HG03342 (cell line): ENCODE results near the gene TRIM17.

Source experiments
- ATAC-seq: cut with Tn5 transposase; IDR thresholded peaks from one replicate; pipeline ENCODE4 v1.9.1; 2021; ENCODE audit warnings: mild to moderate bottlenecking, moderate library complexity; ENCODE audit not compliant: unreplicated experiment

Gene TRIM17

GRCh38 chr1:228358764-228359612 lies 57.7 kb downstream of the TRIM17 start:
- no peak for ATAC-seq

- ATAC-seq = no peak
These were observed 58.5 kb downstream of the TRIM17 start for GRCh38 chr1:228358039-228358763.
